ENCODE results near the gene ATG2B.

The ATG2B gene

DNA sequence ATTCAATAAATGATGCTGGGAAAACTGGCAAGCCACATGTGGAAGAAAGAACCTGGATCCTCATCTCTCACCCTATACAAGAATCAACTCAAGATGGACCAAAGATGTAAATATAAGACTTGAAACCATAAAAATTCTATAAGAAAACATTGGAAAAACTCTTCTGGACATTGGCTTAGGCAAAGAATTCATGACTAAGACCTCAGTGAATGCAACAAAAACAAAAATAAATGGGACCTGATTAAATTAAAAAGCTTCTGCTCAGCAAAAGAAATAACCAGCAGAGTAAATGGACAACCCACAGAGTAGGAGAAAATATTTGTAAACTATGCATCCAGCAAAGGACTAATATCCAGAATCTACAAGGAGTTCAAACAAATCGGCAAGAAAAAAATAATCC, 24.6 kb downstream of the ATG2B start:
- Histone ChIP-seq H3K4me1 (ENCODE audit: low read length) (no peaks in the 10 kb centered on the region), H3K9ac (ENCODE audit: low read length) (no peak overlapping the region), H3K27me3 (ENCODE audit: low read depth, low read length) (no peaks in the 10 kb centered on the region), H3K27ac (ENCODE audit: low read length) (no peak overlapping the region), H3K4me3 (ENCODE audit: low read length) (no peak overlapping the region), H4K20me1 (ENCODE audit: insufficient read depth, low read length) (no peaks in the 10 kb centered on the region), H2AFZ (ENCODE audit: low read depth, low read length) (no peak overlapping the region), H3K36me3 (replicated peaks; ENCODE audit: low read depth, low read length) (peaks cover 7% of the 10 kb centered on the region), H3K9me3 (ENCODE audit: insufficient read depth, low read length) (no peaks in the 10 kb centered on the region), H3K79me2 (ENCODE audit: low read length) (no peaks in the 10 kb centered on the region), H3K4me2 (ENCODE audit: low read length) (no peak overlapping the region)
- no peak for TF ChIP-seq EZH2phosphoT487 (IDR thresholded peaks at IDR 0.05; ENCODE audit: low read depth)
- TF ChIP-seq, protein P1, sequence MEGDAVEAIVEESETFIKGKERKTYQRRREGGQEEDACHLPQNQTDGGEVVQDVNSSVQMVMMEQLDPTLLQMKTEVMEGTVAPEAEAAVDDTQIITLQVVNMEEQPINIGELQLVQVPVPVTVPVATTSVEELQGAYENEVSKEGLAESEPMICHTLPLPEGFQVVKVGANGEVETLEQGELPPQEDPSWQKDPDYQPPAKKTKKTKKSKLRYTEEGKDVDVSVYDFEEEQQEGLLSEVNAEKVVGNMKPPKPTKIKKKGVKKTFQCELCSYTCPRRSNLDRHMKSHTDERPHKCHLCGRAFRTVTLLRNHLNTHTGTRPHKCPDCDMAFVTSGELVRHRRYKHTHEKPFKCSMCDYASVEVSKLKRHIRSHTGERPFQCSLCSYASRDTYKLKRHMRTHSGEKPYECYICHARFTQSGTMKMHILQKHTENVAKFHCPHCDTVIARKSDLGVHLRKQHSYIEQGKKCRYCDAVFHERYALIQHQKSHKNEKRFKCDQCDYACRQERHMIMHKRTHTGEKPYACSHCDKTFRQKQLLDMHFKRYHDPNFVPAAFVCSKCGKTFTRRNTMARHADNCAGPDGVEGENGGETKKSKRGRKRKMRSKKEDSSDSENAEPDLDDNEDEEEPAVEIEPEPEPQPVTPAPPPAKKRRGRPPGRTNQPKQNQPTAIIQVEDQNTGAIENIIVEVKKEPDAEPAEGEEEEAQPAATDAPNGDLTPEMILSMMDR (IDR thresholded peaks at IDR 0.05; ENCODE audit: low read depth, low read length): no peak

DNA sequence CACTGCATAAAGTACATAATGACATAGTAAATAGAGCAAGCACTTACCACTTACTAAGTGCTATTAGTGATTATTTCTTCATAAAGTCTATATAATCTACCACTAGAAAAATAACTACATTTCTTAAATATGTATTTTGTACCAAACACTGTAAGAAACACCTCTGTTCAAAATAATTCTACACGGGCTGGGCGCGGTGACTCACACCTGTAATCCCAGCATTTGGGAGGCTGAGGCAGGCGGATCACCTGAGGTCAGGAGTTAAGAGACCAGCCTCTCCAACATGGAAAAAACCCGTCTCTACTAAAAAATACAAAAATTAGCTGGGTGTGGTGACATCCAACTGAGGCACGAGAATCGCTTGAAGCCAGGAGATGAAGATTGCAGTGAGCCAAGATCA, 38.9 kb downstream of the ATG2B start:
- no peak overlapping the region for H3K4me2 ChIP-seq (ENCODE audit: low read length)
- H3K27me3 ChIP-seq (ENCODE audit: low read depth, low read length): no peaks in the 10 kb centered on the region
- no peaks in the 10 kb centered on the region for H3K79me2 ChIP-seq (ENCODE audit: low read length)
- no peaks in the 10 kb centered on the region for H3K4me1 ChIP-seq (ENCODE audit: low read length)
- H2AFZ ChIP-seq (ENCODE audit: low read depth, low read length): no peak overlapping the region
- no peaks in the 10 kb centered on the region for H3K9me3 ChIP-seq (ENCODE audit: insufficient read depth, low read length)
- TF ChIP-seq, protein P1 (IDR thresholded peaks at IDR 0.05; ENCODE audit: low read depth, low read length): no peak
- TF ChIP-seq EZH2phosphoT487 (IDR thresholded peaks at IDR 0.05; ENCODE audit: low read depth): no peak
- peaks cover 6% of the 10 kb centered on the region for H3K36me3 ChIP-seq (replicated peaks; ENCODE audit: low read depth, low read length)
- H3K9ac ChIP-seq (ENCODE audit: low read length): no peak overlapping the region
- H4K20me1 ChIP-seq (ENCODE audit: insufficient read depth, low read length): no peaks in the 10 kb centered on the region
- no peak overlapping the region for H3K4me3 ChIP-seq (ENCODE audit: low read length)
- no peak overlapping the region for H3K27ac ChIP-seq (ENCODE audit: low read length)

DNA sequence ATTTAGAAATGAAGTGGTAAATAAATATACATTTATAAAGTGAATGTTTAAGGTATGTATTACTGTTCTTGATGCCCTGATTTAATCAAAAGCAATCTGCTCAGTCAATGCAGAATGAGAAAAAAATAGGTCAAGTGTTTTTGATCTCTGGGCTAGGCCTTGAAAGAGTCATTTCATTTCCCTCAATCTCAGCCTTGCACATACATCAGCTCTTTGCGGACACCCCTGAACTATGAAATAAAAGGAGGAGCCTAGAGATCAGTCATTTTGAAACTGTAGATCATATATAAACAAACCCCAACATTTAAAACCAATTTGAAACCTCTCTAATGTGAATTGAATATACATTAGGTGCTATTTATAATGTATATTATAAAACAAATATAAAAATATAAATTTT, 42.5 kb downstream of the ATG2B start:
- no peak overlapping the region for H3K27ac ChIP-seq (ENCODE audit: low read length)
- H3K36me3 ChIP-seq (replicated peaks; ENCODE audit: low read depth, low read length): peaks cover 14% of the 10 kb centered on the region
- H3K79me2 ChIP-seq (ENCODE audit: low read length): no peaks in the 10 kb centered on the region
- H4K20me1 ChIP-seq (ENCODE audit: insufficient read depth, low read length): no peaks in the 10 kb centered on the region
- H3K27me3 ChIP-seq (ENCODE audit: low read depth, low read length): no peaks in the 10 kb centered on the region
- no peak overlapping the region for H3K4me3 ChIP-seq (ENCODE audit: low read length)
- no peak for TF ChIP-seq EZH2phosphoT487 (IDR thresholded peaks at IDR 0.05; ENCODE audit: low read depth)
- TF ChIP-seq, protein P1 (IDR thresholded peaks at IDR 0.05; ENCODE audit: low read depth, low read length): no peak
- no peak overlapping the region for H3K4me2 ChIP-seq (ENCODE audit: low read length)
- H3K4me1 ChIP-seq (ENCODE audit: low read length): no peaks in the 10 kb centered on the region
- no peak overlapping the region for H3K9ac ChIP-seq (ENCODE audit: low read length)
- H3K9me3 ChIP-seq (ENCODE audit: insufficient read depth, low read length): no peaks in the 10 kb centered on the region
- H2AFZ ChIP-seq (ENCODE audit: low read depth, low read length): no peak overlapping the region

DNA sequence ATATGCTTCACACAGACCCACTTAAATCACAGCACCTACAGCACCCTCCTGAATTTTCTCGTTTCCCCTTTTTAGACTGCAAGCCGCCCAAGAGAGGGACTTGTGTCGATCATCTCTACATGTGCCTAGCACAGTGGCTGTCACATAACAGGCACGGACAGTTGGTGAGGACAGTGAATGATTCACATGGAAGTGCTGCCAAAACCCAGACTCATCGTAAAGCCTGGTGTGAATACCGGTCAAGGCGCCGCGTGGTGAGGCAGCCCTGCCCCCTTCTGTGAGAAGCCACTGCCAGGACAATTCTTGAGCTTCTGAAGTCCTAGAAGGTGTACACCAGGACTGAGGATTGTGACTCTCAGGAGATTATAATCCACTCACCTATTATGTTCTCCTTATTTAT, 44.3 kb downstream of the ATG2B start:
- peaks cover 15% of the 10 kb centered on the region for H3K36me3 ChIP-seq (replicated peaks; ENCODE audit: low read depth, low read length)
- no peaks in the 10 kb centered on the region for H3K9me3 ChIP-seq (ENCODE audit: insufficient read depth, low read length)
- H3K9ac ChIP-seq (ENCODE audit: low read length): no peak overlapping the region
- H3K27me3 ChIP-seq (ENCODE audit: low read depth, low read length): no peaks in the 10 kb centered on the region
- H3K4me3 ChIP-seq (ENCODE audit: low read length): no peak overlapping the region
- no peaks in the 10 kb centered on the region for H3K4me1 ChIP-seq (ENCODE audit: low read length)
- no peak overlapping the region for H3K4me2 ChIP-seq (ENCODE audit: low read length)
- TF ChIP-seq, protein P1 (IDR thresholded peaks at IDR 0.05; ENCODE audit: low read depth, low read length): no peak
- no peak for TF ChIP-seq EZH2phosphoT487 (IDR thresholded peaks at IDR 0.05; ENCODE audit: low read depth)
- no peak overlapping the region for H3K27ac ChIP-seq (ENCODE audit: low read length)
- H2AFZ ChIP-seq (ENCODE audit: low read depth, low read length): no peak overlapping the region
- H3K79me2 ChIP-seq (ENCODE audit: low read length): no peaks in the 10 kb centered on the region
- no peaks in the 10 kb centered on the region for H4K20me1 ChIP-seq (ENCODE audit: insufficient read depth, low read length)
